ENCODE data around the gene IFI6. TPM values are rescaled to one million over a fixed set of nuclear protein-coding genes. Genes with fewer than 3 reads are reported as not detected.
A peak's percentile ranks its signal among the peaks of the same experiment; 100 is the strongest.

The IFI6 gene
- total RNA-seq, 1 donor from 2014 or later = 55.5 TPM

DNA sequence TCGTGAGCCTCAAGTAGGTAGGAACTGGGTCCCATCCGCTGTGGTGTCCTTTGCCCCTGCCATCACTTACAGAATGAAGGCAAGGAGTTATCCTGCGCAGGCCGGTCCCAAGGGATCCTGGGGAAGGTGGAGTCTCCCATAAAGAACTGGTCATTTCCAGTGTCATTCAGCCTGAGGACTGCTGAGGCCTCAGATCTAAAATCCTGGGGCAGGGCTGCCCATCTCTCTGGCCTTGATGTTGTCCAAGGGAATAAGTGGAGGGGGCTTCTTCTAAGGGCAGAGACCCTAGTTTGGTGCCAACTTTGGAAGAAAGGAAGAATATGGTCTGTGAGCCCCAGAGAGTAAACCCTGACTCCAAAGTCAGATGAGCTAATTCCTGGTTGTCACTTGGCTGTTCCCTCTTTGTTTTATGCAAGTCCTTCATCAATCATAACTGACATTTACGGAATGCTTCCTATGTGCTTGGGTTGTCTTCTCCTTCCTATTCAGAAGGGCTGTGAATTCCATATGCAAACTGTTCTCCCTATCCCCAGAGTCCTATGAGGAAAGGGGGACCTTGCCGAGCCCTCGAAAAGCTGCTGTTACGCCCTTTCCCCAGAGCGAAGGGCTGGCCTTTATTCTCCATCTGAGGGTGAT is 6.9 kb downstream of the IFI6 start:
- no peaks in the 10 kb centered on the region for H3K27me3 Mint-ChIP-seq
- intact Hi-C loops (cut with micrococcal nuclease) = no loop called here
- H3K4me1 Mint-ChIP-seq = peaks cover 55% of the 10 kb centered on the region
- no peak for DNase-seq
- H3K36me3 Mint-ChIP-seq (ENCODE audit: low read depth) = peaks cover 29% of the 10 kb centered on the region
- no peaks in the 10 kb centered on the region for H3K9me3 Mint-ChIP-seq
- no peak overlapping the region for H3K4me3 Mint-ChIP-seq
- peak overlapping the region; percentile 80 for H3K27ac Mint-ChIP-seq

DNA sequence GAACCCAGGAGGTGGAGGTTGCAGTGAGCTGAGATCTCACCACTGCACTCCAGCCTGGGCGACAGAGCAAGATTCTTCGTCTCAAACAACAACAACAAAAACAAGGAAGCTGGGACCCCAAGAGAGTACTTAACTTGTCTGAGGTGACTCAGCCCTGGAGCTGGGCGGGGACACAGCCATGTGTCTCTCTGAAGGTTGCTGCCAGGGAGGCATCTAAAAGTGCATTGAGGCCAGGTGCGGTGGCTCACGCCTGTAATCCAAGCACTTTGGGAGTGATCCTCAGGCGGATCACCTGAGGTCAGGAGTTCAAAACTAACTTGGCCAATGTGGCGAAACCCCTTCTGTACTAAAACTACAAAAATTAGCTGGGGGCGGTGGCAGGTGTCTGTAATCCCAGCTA is 7.7 kb downstream of the IFI6 start:
- H3K27me3 Mint-ChIP-seq = no peaks in the 10 kb centered on the region
- H3K4me1 Mint-ChIP-seq = peaks cover 53% of the 10 kb centered on the region
- H3K36me3 Mint-ChIP-seq (ENCODE audit: low read depth) = peaks cover 29% of the 10 kb centered on the region
- intact Hi-C loops (cut with micrococcal nuclease) = no loop called here
- no peak for DNase-seq
- H3K27ac Mint-ChIP-seq = no peak overlapping the region
- no peak overlapping the region for H3K4me3 Mint-ChIP-seq
- no peaks in the 10 kb centered on the region for H3K9me3 Mint-ChIP-seq

DNA sequence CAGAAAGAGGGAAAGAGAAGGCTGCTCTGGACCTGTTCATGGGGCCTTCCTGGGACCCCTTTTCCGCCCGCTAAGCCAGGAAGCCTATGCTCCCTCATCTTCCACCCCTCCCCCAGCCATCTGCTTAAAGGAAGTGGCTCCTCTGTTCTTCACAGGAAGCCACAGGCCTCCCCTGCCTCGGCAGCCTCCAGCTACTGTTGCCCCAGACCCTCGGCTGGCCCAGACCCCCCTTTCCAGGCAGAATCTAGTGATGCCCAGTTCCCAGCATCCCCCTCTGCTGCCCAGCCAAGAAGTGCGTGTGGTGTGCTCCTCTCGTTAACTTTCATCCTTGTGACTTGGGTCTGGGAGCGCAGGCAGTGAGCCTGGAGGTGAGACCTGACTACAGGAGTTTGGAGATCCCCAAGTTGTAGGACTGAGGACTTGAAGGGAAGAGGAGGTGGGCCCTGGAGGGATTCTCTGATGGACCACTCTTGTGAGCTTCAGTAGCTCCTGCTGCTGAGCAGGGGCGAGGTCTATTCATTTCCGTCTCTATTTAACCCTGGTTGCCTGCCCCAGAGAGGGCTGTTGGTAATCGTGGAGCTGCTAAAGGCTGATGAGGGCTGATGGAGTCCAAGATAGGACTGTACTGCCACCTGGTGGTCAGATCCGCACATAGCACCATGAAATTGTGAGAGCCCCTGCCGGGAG is 9.1 kb downstream of the IFI6 start:
- H3K9me3 Mint-ChIP-seq = no peaks in the 10 kb centered on the region
- DNase-seq = peak; percentile 97
- peaks cover 24% of the 10 kb centered on the region for H3K36me3 Mint-ChIP-seq (ENCODE audit: low read depth)
- H3K4me3 Mint-ChIP-seq = peak overlapping the region; percentile 80
- intact Hi-C loops (cut with micrococcal nuclease) = loop anchor here (1.0 kb wide), 7 partner anchors 19 to 271 kb away; partner anchors contain the start of gene GPR3
- no peaks in the 10 kb centered on the region for H3K27me3 Mint-ChIP-seq
- peaks cover 55% of the 10 kb centered on the region for H3K4me1 Mint-ChIP-seq
- H3K27ac Mint-ChIP-seq = peak overlapping the region; percentile 99

DNA sequence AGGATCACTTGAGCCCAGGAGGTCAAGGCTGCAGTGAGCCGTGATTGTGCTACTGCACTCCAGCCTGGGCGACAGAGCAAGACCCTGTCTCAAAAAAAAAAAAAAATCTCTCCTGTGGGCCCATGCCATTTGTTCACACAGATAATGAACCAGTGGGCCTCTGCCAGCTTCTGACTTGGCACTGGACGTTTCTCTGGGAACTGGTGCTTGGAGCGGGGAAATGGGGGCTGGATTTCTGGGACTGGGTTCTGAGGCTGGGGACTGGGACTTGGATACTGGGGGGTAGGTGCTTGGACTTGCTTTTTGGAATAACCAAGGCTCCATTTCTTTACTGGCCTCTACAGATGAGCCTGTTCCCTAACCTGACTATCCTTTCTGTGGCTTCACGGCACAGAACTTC is 9.7 kb downstream of the IFI6 start:
- H3K36me3 Mint-ChIP-seq (ENCODE audit: low read depth) = peaks cover 19% of the 10 kb centered on the region
- intact Hi-C loops (cut with micrococcal nuclease) = no loop called here
- no peak for DNase-seq
- H3K27me3 Mint-ChIP-seq = no peaks in the 10 kb centered on the region
- H3K4me1 Mint-ChIP-seq = peaks cover 52% of the 10 kb centered on the region
- H3K4me3 Mint-ChIP-seq = peak overlapping the region; percentile 80
- H3K27ac Mint-ChIP-seq = peak overlapping the region; percentile 99
- no peaks in the 10 kb centered on the region for H3K9me3 Mint-ChIP-seq

DNA sequence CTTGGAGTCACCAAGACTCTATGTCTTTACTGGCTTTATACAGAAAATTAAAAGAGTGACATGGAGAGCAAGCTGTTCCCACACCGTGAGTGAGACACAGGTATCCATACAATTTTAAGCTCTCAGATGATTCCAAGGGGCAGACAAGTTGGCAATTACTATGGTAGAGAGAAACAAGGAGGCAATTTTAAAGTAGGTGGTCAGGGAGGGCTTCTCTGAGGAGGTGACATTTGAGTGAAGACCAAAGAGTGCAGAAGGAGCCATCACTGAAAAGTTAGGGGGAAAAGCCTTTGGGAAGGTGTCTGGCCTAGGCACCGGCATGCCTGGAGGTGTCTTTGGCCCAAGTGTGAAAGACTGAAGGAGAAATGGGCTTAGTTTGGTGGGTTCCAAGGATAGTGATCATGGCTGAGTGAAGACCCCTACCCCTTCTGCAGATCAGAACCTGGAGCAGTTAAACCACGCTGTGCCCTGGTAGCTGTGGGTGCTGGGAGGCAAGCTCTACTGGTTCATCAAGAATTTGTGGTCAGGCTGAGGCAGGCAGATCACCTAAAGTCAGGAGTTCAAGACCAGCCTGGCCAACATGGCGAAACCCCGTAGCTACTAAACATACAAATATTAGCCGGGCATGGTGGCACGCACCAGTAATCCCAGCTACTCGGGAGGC is 10.4 kb downstream of the IFI6 start:
- H3K27ac Mint-ChIP-seq = peak overlapping the region; percentile 100
- intact Hi-C loops (cut with micrococcal nuclease) = loop anchor here (2.0 kb wide), 1 partner anchor 139 kb away; no protein-coding TSS in a partner anchor
- peak overlapping the region; percentile 91 for H3K4me3 Mint-ChIP-seq

DNA sequence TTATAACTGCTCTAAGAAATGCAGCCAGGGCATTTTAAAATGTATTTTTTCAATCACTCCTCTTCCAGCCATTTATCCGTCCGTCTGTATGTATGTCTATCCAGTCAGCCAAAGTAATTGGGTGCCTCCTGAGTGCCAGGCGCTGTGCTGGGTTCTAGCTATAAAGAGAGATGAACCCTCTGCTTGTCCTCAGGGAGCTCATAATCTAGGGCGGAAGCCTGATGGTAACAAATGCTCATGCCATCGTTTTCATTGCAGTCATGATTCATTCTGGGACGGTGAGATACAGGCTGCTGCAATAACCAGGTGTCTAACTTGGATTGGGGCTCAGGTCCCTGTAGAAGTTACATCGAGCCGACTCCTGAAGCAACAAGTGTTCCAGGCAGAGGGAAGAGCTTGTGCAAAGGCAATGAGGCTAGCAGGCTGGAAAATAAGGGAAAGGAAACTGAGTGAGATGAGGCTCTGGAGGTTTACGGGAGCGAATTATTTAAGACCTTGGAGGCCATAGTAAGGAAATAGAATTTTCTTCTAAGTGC is 11.6 kb downstream of the IFI6 start:
- H3K9me3 Mint-ChIP-seq = no peaks in the 10 kb centered on the region
- H3K27me3 Mint-ChIP-seq = no peaks in the 10 kb centered on the region
- peaks cover 57% of the 10 kb centered on the region for H3K4me1 Mint-ChIP-seq
- H3K27ac Mint-ChIP-seq = peak overlapping the region; percentile 100
- peak overlapping the region; percentile 91 for H3K4me3 Mint-ChIP-seq
- DNase-seq = no peak
- H3K36me3 Mint-ChIP-seq (ENCODE audit: low read depth) = peaks cover 5% of the 10 kb centered on the region
- intact Hi-C loops (cut with micrococcal nuclease) = loop anchor here (2.0 kb wide), 1 partner anchor 138 kb away; no protein-coding TSS in a partner anchor

More for the DNA sequence above, 10.4 kb downstream of the IFI6 start:
- peak; percentile 59 for DNase-seq
- Mint-ChIP-seq H3K4me1 (peaks cover 53% of the 10 kb centered on the region), H3K27me3 (no peaks in the 10 kb centered on the region), H3K9me3 (no peaks in the 10 kb centered on the region), H3K36me3 (ENCODE audit: low read depth) (peaks cover 15% of the 10 kb centered on the region)

DNA sequence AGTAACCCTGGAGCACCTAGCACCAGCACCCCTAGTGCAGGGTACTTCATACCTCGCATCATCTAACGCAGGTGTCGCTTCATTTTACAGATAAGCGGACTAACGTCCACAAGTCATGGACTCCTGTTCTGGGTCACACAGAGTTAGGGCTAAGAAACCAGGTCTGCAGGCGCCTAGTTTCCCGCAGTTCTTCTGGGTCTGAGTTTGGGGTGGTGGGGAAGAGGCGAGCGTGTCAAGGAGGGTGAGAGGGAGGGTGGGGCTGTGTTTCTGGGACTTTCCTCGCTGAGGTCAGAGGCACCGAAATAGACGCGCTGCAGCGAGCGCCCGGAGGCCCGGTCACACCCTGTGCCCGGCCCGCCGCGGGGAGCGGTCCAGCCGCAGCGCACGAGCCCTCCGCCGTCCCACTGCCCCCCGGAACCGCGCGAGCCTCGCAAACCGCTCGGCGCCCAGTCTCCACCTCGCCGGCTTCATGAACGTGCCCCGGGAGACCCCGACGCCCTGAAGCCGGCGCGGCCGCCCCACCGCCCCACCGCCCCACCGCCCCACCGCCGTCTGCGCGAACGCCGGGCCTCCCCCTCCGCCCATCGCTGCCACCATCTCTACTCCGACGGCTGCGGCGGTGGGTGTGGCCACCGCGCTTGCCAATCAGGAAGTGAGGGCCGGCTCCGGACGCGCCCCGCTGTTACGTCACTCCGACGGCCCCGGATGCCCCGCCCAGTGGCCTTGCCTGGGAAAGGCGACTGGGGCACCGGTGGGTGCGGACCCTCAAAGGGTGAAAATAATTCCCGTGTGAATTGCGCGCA is 12.3 kb downstream of the IFI6 start:
- DNase-seq = peak; percentile 98
- H3K9me3 Mint-ChIP-seq = no peaks in the 10 kb centered on the region
- H3K36me3 Mint-ChIP-seq (ENCODE audit: low read depth) = peaks cover under 1% of the 10 kb centered on the region
- peak overlapping the region; percentile 100 for H3K27ac Mint-ChIP-seq
- H3K4me1 Mint-ChIP-seq = peaks cover 63% of the 10 kb centered on the region
- H3K27me3 Mint-ChIP-seq = no peaks in the 10 kb centered on the region
- H3K4me3 Mint-ChIP-seq = peak overlapping the region; percentile 91
- intact Hi-C loops (cut with micrococcal nuclease) = loop anchor here (1.0 to 2.0 kb wide), 3 partner anchors 10 to 137 kb away; no protein-coding TSS in a partner anchor

DNA sequence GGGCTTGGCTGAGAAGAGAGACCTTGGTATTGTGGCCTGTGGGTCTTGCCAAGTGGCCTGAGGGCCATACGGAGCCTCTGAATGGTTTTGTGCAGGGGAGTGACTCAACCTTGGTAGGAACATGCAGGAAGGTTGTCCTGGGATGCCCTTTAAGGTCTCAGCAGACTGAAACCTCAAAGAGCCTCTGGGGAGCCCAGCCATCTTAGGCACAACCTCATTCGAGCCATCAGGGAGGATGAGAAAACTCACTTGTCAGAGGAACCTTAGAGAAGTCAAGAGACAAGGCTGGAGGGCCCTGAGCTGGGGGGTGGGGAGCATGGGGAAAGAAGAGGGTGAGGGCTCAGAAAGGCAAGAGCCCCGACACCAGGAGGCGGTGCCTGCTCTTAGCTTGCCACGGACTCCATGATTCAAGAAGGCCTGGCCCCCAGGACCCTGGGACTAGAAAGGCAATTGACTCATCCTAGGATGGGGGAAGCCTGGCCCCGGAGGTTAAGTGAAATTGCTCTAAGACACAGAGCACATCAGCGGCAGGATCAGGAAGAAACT is 13.0 kb downstream of the IFI6 start:
- DNase-seq = no peak
- no peaks in the 10 kb centered on the region for H3K9me3 Mint-ChIP-seq
- intact Hi-C loops (cut with micrococcal nuclease) = loop anchor here (1.0 kb wide), 2 partner anchors 10 to 22 kb away; no protein-coding TSS in a partner anchor
- H3K36me3 Mint-ChIP-seq (ENCODE audit: low read depth) = no peaks in the 10 kb centered on the region
- H3K27ac Mint-ChIP-seq = peak overlapping the region; percentile 95
- peak overlapping the region; percentile 91 for H3K4me3 Mint-ChIP-seq
- no peaks in the 10 kb centered on the region for H3K27me3 Mint-ChIP-seq
- peaks cover 63% of the 10 kb centered on the region for H3K4me1 Mint-ChIP-seq

DNA sequence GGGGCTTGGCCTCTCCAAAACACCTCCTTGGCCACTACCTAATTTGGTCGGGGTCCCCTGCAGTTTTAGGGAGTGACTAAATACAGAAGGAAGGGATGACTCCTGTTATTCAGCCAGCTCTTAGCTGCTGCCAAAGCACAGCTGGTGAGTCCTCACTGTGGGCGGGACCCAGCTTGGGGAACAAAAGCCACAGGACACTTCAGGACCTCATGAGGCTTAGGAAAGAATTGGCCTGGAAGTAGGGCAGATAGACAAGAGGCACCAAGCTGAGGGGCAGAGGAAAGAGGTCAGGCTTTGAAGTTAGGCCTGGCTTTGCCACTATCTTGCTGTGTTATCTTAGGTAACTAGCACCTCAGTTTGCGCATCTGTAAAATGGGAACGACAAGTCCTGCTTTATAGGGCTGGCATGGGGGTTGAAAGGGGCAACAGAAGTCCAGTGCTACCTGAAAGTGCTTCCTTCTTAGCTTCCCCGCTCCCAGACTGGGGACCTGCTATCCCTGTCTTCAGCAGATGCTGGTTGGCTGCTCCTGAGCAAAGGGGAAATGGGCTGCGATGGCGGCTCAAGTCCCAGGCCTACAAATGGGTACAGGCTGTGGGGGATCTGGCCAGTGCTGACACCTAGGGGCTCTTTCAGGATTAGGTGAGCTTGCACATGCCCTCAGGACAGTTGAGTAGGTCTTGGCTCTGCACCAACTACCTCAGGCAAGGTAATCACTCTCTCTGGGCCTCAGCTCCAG is 15.7 kb downstream of the IFI6 start:
- Mint-ChIP-seq H3K27ac (no peak overlapping the region), H3K27me3 (no peaks in the 10 kb centered on the region), H3K9me3 (no peaks in the 10 kb centered on the region), H3K36me3 (ENCODE audit: low read depth) (no peaks in the 10 kb centered on the region), H3K4me1 (peaks cover 48% of the 10 kb centered on the region), H3K4me3 (no peak overlapping the region)
- intact Hi-C loops (cut with micrococcal nuclease) = no loop called here
- DNase-seq = peak; percentile 64

DNA sequence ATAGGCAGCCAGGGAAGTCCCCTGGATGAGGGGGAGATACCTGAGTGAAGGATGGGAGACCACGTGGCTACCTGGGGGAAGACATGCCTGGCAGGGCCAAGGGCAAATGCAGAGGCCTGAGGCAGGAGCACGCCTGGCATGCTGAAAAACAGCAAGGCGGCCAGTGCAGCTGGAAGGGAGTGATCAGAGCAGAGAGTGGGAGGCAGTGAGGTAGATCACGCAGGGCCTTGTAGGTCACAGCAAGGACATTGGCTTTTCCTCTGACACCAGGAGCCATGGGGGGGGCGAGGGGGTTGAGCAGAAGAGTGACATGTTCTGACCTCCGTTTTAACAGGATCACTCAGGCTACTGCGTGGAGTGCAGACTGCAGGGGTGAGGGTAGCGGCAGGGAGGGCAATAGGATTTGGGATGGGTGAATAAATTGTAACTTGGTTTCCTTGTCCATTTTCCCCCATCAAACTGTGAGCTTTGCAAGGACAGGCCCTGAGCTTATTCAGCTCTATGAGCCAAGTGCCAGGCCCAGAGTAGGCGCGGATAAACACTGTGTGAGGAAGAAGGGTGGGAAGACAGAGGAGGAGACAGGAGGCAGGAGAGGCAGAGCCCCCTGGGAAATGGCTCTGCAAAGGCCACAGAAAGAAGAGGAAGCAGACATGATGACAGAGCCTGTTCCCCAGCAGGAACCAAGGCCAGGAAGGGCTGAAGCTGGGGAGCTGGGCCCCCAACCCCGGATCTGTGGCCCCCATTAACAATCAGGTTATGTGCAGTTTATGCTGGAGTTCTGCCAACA is 16.6 kb downstream of the IFI6 start:
- no peak overlapping the region for H3K4me3 Mint-ChIP-seq
- no peaks in the 10 kb centered on the region for H3K27me3 Mint-ChIP-seq
- intact Hi-C loops (cut with micrococcal nuclease) = no loop called here
- peak overlapping the region; percentile 76 for H3K27ac Mint-ChIP-seq
- DNase-seq = peak; percentile 55
- peaks cover 48% of the 10 kb centered on the region for H3K4me1 Mint-ChIP-seq
- H3K9me3 Mint-ChIP-seq = no peaks in the 10 kb centered on the region
- H3K36me3 Mint-ChIP-seq (ENCODE audit: low read depth) = no peaks in the 10 kb centered on the region

DNA sequence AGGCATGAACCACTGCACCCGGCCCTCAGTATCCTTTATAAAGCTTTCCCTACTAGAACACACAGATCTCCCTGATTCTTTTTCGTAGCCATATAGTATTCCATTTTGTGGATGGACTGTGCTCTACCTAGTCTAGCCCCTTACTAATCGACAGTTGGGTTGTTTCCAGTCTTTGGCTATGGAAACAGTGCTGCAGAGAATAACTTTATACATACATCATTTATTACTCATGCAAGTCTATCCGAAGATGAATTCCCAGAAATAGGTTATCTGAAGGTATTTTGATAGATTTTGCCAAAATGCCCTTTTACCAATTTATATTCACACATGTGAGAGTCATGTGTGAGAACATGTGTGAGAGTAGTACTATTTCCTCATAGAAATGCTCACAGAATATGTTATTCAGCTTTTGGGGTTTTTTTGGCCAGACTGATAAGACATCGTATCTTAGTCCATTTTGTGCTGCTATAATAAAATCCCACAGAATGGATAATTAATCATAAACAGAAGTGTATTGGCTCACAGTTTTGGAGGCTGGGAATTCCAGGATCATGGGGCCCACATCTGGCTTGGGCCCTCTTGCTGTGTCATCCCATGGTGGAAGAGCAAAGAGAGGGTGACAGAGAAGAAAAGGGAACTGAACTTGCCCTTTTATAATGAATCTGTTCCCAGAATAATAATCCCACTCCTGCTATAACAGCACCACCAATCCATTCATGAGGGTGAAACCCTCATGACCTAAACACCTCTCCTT is 19.7 kb downstream of the IFI6 start:
- Mint-ChIP-seq H3K9me3 (no peaks in the 10 kb centered on the region), H3K4me1 (peaks cover 42% of the 10 kb centered on the region), H3K4me3 (no peak overlapping the region), H3K27ac (peak overlapping the region; percentile 71), H3K27me3 (no peaks in the 10 kb centered on the region), H3K36me3 (ENCODE audit: low read depth) (no peaks in the 10 kb centered on the region)
- intact Hi-C loops (cut with micrococcal nuclease) = no loop called here
- DNase-seq = no peak

Data from activated CD4-positive, alpha-beta T cell treated with anti-CD3 and anti-CD28 coated beads, Interleukin-2, amount 10 ng/mL, durations not matched to agents 24 days and 14 days (primary cell).